Measurements from ENCODE around the gene MMP17. TPM values are rescaled to one million over a fixed set of nuclear protein-coding genes. Genes with fewer than 3 reads are reported as not detected.
A peak's percentile ranks its signal among the peaks of the same experiment; 100 is the strongest.
"Not testable (repeated sequence)": the region's sequence is repeated elsewhere in the genome, so short reads cannot be mapped to it uniquely, and the experiment has no call there.

MMP17 gene
- total RNA-seq, 1 donor from 2014 or later = 0.89 TPM

GRCh38 chr12:131809476-131810254 lies 18.5 kb upstream of the MMP17 start:
- H3K27me3 Mint-ChIP-seq; intact Hi-C loops (cut with micrococcal nuclease); DNase-seq; H3K36me3 Mint-ChIP-seq (ENCODE audit: low read depth); H3K9me3 Mint-ChIP-seq; H3K4me1 Mint-ChIP-seq: not testable (repeated sequence)
- Mint-ChIP-seq H3K4me3 (peak overlapping the region; percentile 71), H3K27ac (peak overlapping the region; percentile 37)

DNA sequence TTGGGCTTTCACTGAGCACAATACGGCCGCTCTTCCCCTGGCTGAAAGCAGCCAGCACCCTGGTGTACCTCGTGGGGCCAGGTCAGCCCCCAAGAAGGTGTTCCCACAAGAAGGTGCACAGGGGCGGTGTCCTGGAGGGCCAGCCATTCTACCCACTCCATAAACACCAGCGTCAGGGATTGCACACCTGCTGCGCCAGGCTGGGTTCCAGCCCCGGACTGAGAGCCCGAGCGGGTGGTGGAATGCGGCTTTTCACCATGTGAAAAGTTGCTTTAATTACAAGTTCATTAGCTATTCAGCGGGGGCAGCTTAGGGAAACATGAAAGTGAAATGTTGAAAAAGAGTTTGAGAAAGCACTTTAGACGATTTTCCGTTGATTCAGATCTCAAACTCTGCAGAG lies 17.5 kb upstream of the MMP17 start:
- H3K4me1 Mint-ChIP-seq = peaks cover 2% of the 10 kb centered on the region
- no peak overlapping the region for H3K27ac Mint-ChIP-seq
- peaks cover 6% of the 10 kb centered on the region for H3K36me3 Mint-ChIP-seq (ENCODE audit: low read depth)
- peaks cover 9% of the 10 kb centered on the region for H3K9me3 Mint-ChIP-seq
- H3K4me3 Mint-ChIP-seq = no peak overlapping the region
- DNase-seq = no peak
- H3K27me3 Mint-ChIP-seq = no peaks in the 10 kb centered on the region
- intact Hi-C loops (cut with micrococcal nuclease) = no loop called here

DNA sequence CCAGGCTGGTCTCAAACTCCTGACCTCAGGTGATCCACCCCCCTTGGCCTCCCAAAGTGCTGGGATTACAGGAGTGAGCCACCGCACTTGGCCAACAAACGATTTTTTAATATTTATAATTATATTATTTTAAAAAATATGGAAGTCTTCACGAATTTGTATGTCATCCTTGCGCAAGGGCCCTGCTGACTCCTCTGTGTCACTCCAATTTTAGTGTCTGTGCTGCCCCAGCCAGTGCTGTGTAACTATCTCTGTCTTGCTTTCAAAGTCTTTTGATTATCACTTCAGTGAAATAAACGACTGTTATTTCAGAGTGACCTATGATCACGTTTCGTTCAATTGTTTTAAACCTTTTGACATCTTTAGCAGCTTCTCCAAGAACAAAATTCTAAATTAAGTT lies 13.1 kb upstream of the MMP17 start:
- intact Hi-C loops (cut with micrococcal nuclease) = no loop called here
- peaks cover 9% of the 10 kb centered on the region for H3K9me3 Mint-ChIP-seq
- H3K27ac Mint-ChIP-seq = no peak overlapping the region
- H3K4me3 Mint-ChIP-seq = no peak overlapping the region
- no peaks in the 10 kb centered on the region for H3K4me1 Mint-ChIP-seq
- no peaks in the 10 kb centered on the region for H3K27me3 Mint-ChIP-seq
- no peak for DNase-seq
- H3K36me3 Mint-ChIP-seq (ENCODE audit: low read depth) = peaks cover 6% of the 10 kb centered on the region

DNA sequence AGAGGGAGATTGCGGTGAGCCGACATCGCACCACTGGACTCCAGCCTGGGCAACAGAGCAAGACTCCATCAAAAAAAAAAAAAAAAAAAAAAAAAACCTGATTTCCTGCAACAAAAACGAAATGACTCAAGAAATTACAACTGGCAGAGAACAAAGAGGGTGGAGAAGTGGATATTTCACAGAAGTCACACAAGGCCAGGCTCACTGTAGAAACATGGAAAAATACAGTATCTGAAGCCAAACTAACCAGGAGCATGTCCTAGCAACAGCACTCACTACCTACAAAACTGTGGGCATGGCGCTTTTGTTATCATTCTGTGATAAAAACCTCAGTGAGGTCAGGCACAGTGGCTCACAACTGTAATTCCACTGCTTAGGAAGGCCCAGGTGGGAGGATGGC lies 11.7 kb upstream of the MMP17 start:
- no peak overlapping the region for H3K4me3 Mint-ChIP-seq
- no peaks in the 10 kb centered on the region for H3K4me1 Mint-ChIP-seq
- no peaks in the 10 kb centered on the region for H3K27me3 Mint-ChIP-seq
- H3K36me3 Mint-ChIP-seq (ENCODE audit: low read depth) = peaks cover 6% of the 10 kb centered on the region
- H3K9me3 Mint-ChIP-seq = peaks cover 9% of the 10 kb centered on the region
- intact Hi-C loops (cut with micrococcal nuclease) = no loop called here
- no peak overlapping the region for H3K27ac Mint-ChIP-seq
- DNase-seq = no peak

- no peak for DNase-seq
- H3K36me3 Mint-ChIP-seq (ENCODE audit: low read depth) = peaks cover 2% of the 10 kb centered on the region
- H3K9me3 Mint-ChIP-seq = peaks cover 4% of the 10 kb centered on the region
- intact Hi-C loops (cut with micrococcal nuclease) = no loop called here
- H3K4me3 Mint-ChIP-seq = no peak overlapping the region
- H3K4me1 Mint-ChIP-seq = no peaks in the 10 kb centered on the region
- no peaks in the 10 kb centered on the region for H3K27me3 Mint-ChIP-seq
- H3K27ac Mint-ChIP-seq = no peak overlapping the region
Measured at GRCh38 chr12:131817241-131817640, 11.0 kb upstream of the MMP17 start.

DNA sequence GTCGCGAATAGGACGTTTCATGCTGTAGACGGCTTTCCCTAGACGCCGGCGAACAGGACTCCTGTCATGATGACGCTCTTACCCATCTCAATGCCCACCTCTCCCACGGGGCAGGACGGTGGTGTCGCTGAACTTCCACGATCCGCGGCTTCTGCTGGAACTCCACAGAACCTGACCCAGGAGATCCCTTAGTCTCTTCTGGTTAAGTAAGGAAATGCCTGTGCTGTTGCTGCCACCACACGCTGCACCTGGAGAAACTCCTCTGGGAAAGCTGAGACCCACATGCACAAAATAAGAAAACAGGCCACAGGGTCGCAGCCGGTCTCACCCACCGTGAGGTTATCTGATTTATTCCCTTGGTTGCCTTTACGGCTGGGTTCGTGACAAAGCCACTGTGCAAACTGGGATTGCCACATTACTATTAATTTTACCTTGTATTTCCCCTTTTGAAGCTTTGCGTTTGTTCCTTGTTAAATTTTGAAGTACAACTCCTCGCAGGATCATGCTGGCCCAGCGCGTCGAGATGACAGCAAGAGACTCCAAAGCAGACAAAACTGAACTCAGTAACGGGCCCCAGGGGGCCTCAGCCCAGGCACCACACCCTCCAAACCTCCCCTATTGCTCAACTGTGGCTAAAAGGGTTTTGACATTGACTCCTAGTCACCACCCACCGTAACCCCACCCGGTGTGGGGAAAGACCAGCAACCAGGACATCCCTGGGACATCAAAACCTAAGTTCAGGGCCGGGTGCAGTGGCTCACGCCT lies 9.2 kb upstream of the MMP17 start:
- no peak overlapping the region for H3K27ac Mint-ChIP-seq
- no peaks in the 10 kb centered on the region for H3K36me3 Mint-ChIP-seq (ENCODE audit: low read depth)
- no peaks in the 10 kb centered on the region for H3K4me1 Mint-ChIP-seq
- H3K4me3 Mint-ChIP-seq = no peak overlapping the region
- intact Hi-C loops (cut with micrococcal nuclease) = no loop called here
- H3K9me3 Mint-ChIP-seq = no peaks in the 10 kb centered on the region
- no peak for DNase-seq
- H3K27me3 Mint-ChIP-seq = no peaks in the 10 kb centered on the region

- peaks cover 3% of the 10 kb centered on the region for H3K4me1 Mint-ChIP-seq
- intact Hi-C loops (cut with micrococcal nuclease) = no loop called here
- no peaks in the 10 kb centered on the region for H3K9me3 Mint-ChIP-seq
- DNase-seq = no peak
- peaks cover 23% of the 10 kb centered on the region for H3K27me3 Mint-ChIP-seq
- no peak overlapping the region for H3K4me3 Mint-ChIP-seq
- no peak overlapping the region for H3K27ac Mint-ChIP-seq
- H3K36me3 Mint-ChIP-seq (ENCODE audit: low read depth) = no peaks in the 10 kb centered on the region
Measured at GRCh38 chr12:131824450-131824849, 3.7 kb upstream of the MMP17 start.

GRCh38 chr12:131825146-131825892 lies 2.9 kb upstream of the MMP17 start:
- intact Hi-C loops (cut with micrococcal nuclease) = no loop called here
- no peak for DNase-seq
- Mint-ChIP-seq H3K4me3 (no peak overlapping the region), H3K27me3 (peaks cover 24% of the 10 kb centered on the region), H3K4me1 (peaks cover 3% of the 10 kb centered on the region), H3K9me3 (no peaks in the 10 kb centered on the region), H3K36me3 (ENCODE audit: low read depth) (no peaks in the 10 kb centered on the region), H3K27ac (no peak overlapping the region)

- no peaks in the 10 kb centered on the region for H3K36me3 Mint-ChIP-seq (ENCODE audit: low read depth)
Measured at GRCh38 chr12:131826097-131826928, 1.9 kb upstream of the MMP17 start.

DNA sequence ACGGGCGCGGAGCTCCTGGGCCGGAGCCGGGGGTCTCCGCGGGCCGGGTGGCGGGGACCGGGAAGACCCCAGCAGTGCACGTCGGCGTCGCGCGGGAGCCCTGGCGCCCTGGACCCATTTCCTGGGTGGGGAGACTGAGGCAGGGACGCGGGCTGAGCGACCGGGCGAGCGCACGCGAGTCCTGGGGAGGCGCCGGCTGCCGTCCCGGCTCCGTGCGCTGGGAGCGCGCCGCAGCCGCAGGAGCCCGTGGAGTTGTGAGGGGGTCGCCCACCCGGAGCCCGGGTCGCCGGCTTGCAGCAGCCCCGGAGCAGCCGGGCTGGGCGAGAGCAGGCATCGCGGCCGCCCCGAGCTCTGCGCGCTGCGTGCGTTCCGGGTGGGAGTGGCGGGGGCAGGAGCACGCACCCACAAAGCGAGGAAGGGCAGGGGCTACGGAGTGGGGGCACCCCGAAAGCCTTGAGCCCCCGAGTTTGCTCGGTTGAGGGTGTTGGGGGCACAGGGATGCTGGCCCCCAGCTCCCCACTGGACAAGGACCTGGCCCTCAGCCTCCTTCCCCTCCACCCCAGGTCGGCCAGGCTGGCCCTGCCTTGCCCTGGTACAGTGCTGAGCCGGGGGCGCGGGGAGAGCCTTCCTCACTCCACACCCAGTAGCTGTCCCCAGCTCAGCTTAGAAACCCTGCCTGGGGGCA lies 620 bp downstream of the MMP17 start:
- H3K9me3 Mint-ChIP-seq = no peaks in the 10 kb centered on the region
- peaks cover 5% of the 10 kb centered on the region for H3K4me1 Mint-ChIP-seq
- peak overlapping the region; percentile 72 for H3K4me3 Mint-ChIP-seq
- H3K36me3 Mint-ChIP-seq (ENCODE audit: low read depth) = no peaks in the 10 kb centered on the region
- peaks cover 43% of the 10 kb centered on the region for H3K27me3 Mint-ChIP-seq
- peak; percentile 65 for DNase-seq
- H3K27ac Mint-ChIP-seq = no peak overlapping the region
- intact Hi-C loops (cut with micrococcal nuclease) = loop anchor here (1.0 kb wide), 1 partner anchor 725 kb away; no protein-coding TSS in a partner anchor

More at GRCh38 chr12:131826097-131826928, 1.9 kb upstream of the MMP17 start:
- H3K9me3 Mint-ChIP-seq = no peaks in the 10 kb centered on the region
- peaks cover 30% of the 10 kb centered on the region for H3K27me3 Mint-ChIP-seq
- no peak overlapping the region for H3K4me3 Mint-ChIP-seq
- H3K4me1 Mint-ChIP-seq = peaks cover 5% of the 10 kb centered on the region
- intact Hi-C loops (cut with micrococcal nuclease) = no loop called here
- DNase-seq = no peak
- H3K27ac Mint-ChIP-seq = no peak overlapping the region

DNA sequence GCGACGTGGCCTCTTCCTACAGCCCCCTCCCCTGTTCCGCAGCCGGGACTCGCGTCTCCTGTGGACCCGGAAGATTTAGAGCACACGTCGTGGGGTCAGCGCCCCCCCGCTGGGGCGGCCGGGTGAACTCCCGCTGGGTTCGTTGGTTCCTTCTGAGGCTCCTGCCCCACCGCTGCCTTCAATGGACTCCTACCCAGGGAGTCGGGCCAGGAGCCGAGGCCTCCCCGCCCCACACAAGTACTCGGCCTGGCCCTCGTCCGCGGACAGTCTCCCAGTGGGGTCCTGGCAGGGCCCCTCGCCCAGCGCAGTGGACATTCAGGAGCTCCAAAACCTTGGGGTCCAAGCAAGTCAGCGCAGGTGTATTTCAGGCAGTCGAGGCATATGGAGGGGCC lies 1.2 kb downstream of the MMP17 start:
- Mint-ChIP-seq H3K4me3 (peak overlapping the region; percentile 72), H3K27me3 (peaks cover 43% of the 10 kb centered on the region), H3K27ac (no peak overlapping the region), H3K9me3 (no peaks in the 10 kb centered on the region), H3K36me3 (ENCODE audit: low read depth) (no peaks in the 10 kb centered on the region), H3K4me1 (peaks cover 5% of the 10 kb centered on the region)
- intact Hi-C loops (cut with micrococcal nuclease) = loop anchor here (1.0 kb wide), 1 partner anchor 725 kb away; no protein-coding TSS in a partner anchor
- DNase-seq = no peak

DNA sequence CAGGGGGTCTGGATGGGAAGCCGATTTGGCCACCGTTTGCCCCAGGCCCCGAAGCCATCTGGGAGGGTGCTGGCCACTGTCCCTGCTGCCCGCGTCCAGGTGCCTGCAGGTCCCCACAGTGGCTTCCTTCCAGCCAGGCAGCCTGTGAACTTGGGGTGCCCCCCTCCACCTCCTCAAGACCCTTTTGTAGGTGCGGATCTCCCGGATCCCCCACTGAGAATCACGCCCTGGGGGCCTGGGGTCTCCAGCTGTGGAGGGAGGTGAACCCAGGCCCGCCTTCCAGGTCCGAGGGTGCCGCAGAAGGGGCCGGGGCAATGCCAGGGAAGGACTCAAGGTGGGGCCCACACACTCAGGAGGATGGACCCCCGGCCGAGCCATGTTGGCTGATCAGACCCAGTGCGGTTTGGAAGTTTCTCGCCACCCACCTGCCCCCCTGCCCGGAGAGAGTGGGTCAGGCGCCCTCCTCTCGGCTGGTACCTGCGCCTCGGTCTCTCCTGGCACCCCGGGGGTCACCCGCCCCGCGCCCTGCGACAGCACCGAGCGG lies 1.7 kb downstream of the MMP17 start:
- DNase-seq = no peak
- Mint-ChIP-seq H3K27ac (no peak overlapping the region), H3K9me3 (no peaks in the 10 kb centered on the region), H3K4me1 (peaks cover 5% of the 10 kb centered on the region), H3K4me3 (peak overlapping the region; percentile 72), H3K27me3 (peaks cover 43% of the 10 kb centered on the region), H3K36me3 (ENCODE audit: low read depth) (no peaks in the 10 kb centered on the region)
- intact Hi-C loops (cut with micrococcal nuclease) = loop anchor here (1.0 to 5.0 kb wide), 2 partner anchors 117 to 726 kb away; partner anchors contain the start of gene EP400

All from activated CD4-positive, alpha-beta T cell treated with anti-CD3 and anti-CD28 coated beads, Interleukin-2, amount 10 ng/mL, durations not matched to agents 24 days and 14 days (primary cell).